Subcutaneous adipose tissue (tissue), 4 donors: ENCODE data around the gene KMT5C. TPM values are rescaled to one million over a fixed set of nuclear protein-coding genes. Genes with fewer than 3 reads are reported as not detected.

Source experiments
- CTCF ChIP-seq: fragments of 450-650 bp; IDR thresholded peaks from one replicate; pipeline ENCODE4 v1.5.1; 2016; ENCODE audit warnings: low read depth, mild to moderate bottlenecking, control low read depth, antibody characterized with exemption, moderate library complexity
- total RNA-seq, 4 donors: library from RNA; depleted of rRNA; stranded (reverse); fragments of >200 nt; gene quantifications; one replicate each; pipeline ENCODE4 v1.1.0, GENCODE V29; 2016

The KMT5C gene
- total RNA-seq, 4 donors from 2014 or later = 7.0 to 24.1 (median 8.0) TPM

- TF ChIP-seq CTCF = no peak
Measured at GRCh38 chr19:55373306-55373992, 33.8 kb downstream of the KMT5C start.

DNA sequence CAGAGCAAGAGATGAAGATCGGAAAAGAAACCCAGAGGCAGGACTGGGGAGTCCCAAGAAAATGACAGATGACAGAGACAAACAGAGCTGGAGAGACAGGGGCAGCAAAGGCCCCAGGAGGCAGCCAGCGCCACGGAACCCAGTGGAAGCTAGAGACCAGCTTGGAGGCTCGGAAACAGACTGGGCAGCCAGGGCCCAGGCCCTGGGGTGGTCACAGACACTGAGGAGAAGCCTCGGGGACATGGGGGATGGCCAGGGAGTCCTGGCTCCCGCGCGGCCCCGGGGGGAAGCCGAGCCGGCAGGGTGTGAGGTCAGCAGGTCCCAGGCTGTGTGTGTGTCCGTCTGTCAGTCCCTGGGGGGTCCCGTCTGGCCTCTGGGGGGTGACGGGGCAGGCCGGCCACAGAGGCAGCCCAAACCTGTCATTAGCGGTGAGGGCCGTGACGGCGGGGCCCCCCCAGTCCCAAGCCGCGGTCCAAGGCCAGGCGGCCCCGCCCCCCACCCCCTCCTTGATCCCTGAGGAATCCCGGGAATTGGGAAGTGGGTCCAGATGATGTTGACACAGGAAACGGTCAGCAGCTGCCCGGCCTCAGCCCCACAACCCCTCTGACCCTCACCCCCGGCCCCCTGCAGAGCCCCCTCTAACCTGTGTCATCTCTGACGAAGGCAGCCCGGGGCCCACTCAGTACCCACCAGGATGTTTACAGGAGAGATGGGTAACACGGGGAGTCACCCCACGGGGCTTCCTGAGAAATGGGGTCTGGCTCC lies 34.5 kb downstream of the KMT5C start:
- TF ChIP-seq CTCF = no peak

GRCh38 chr19:55376241-55376933 lies 36.7 kb downstream of the KMT5C start, which contains the start of gene TMEM190:
TMEM190 (plus strand) TSS chr19:55376826; CDS start chr19:55376854, 28 bp downstream.
- TF ChIP-seq CTCF = no peak

- TF ChIP-seq CTCF = no peak
Measured at GRCh38 chr19:55377356-55378131, 37.9 kb downstream of the KMT5C start.

DNA sequence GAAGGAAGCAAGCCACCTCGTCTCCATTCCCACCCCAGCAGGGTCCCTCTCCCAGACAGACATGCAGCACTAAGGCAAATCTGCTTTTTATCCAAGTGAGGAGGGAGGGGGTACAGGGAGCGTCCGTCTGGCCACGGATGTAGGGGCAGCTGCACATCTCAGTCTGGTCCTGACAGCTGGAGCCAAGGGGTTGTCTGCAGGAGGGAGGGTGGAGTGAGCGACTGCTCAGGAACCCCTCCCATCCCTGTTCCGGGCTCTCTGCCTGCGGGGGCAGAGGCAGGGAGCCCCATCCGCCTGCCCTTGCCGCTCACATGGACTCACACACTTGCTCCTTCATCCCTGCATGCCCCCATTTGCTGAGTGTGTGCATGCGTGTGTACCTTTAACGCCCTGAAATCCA lies 39.5 kb downstream of the KMT5C start:
- no peak for TF ChIP-seq CTCF

- no peak for TF ChIP-seq CTCF
Measured at GRCh38 chr19:55382013-55382412, 42.3 kb downstream of the KMT5C start.
